ENCODE results near the gene PHF3.

The PHF3 gene

DNA sequence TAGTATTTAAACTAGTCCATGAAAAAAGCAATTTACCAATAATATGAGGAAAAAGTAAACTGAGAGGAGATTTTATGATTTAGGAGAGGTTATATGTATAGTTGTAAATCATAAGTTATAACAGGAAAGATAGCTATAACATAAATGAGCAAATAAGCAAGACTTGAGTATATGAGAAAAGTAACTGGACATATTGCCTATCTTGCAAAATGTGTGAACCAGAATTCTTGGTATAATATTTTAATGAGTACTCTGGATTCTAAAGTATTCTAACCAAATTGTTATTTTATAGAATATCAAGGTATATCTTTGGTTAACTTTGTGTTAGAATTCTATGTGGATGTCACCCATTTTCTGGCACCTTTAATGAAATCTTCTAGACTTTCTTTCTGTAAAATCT is 124.6 kb downstream of the PHF3 start:
- TF ChIP-seq FOXP2 (optimal IDR thresholded peaks at IDR 0.05; ENCODE audit: borderline replicate concordance, extremely low read depth, extremely low read length, insufficient read depth) (no peak), TAF1 (IDR thresholded peaks at IDR 0.05; ENCODE audit: borderline replicate concordance, insufficient read depth, low read length) (no peak), POLR2AphosphoS5 (IDR thresholded peaks at IDR 0.05; ENCODE audit: low read depth, low read length) (no peak), SIN3A (IDR thresholded peaks at IDR 0.05; ENCODE audit: borderline replicate concordance, insufficient read depth, low read length) (no peak)
- TF ChIP-seq, protein P1, sequence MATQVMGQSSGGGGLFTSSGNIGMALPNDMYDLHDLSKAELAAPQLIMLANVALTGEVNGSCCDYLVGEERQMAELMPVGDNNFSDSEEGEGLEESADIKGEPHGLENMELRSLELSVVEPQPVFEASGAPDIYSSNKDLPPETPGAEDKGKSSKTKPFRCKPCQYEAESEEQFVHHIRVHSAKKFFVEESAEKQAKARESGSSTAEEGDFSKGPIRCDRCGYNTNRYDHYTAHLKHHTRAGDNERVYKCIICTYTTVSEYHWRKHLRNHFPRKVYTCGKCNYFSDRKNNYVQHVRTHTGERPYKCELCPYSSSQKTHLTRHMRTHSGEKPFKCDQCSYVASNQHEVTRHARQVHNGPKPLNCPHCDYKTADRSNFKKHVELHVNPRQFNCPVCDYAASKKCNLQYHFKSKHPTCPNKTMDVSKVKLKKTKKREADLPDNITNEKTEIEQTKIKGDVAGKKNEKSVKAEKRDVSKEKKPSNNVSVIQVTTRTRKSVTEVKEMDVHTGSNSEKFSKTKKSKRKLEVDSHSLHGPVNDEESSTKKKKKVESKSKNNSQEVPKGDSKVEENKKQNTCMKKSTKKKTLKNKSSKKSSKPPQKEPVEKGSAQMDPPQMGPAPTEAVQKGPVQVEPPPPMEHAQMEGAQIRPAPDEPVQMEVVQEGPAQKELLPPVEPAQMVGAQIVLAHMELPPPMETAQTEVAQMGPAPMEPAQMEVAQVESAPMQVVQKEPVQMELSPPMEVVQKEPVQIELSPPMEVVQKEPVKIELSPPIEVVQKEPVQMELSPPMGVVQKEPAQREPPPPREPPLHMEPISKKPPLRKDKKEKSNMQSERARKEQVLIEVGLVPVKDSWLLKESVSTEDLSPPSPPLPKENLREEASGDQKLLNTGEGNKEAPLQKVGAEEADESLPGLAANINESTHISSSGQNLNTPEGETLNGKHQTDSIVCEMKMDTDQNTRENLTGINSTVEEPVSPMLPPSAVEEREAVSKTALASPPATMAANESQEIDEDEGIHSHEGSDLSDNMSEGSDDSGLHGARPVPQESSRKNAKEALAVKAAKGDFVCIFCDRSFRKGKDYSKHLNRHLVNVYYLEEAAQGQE (IDR thresholded peaks at IDR 0.05; ENCODE audit: insufficient read depth in 1 of 2, low read depth in 2 of 2, low read length in 2 of 2): no peak

- TF ChIP-seq TAF1 (IDR thresholded peaks at IDR 0.05; ENCODE audit: borderline replicate concordance, insufficient read depth, low read length) (no peak), FOXP2 (optimal IDR thresholded peaks at IDR 0.05; ENCODE audit: borderline replicate concordance, extremely low read depth, extremely low read length, insufficient read depth) (no peak)
- TF ChIP-seq, protein P1 (IDR thresholded peaks at IDR 0.05; ENCODE audit: insufficient read depth in 1 of 2, low read depth in 2 of 2, low read length in 2 of 2): no peak
Measured at GRCh38 chr6:63764318-63764916, 128.8 kb downstream of the PHF3 start.
